ENCODE data around the gene SOX30.

The SOX30 gene

DNA sequence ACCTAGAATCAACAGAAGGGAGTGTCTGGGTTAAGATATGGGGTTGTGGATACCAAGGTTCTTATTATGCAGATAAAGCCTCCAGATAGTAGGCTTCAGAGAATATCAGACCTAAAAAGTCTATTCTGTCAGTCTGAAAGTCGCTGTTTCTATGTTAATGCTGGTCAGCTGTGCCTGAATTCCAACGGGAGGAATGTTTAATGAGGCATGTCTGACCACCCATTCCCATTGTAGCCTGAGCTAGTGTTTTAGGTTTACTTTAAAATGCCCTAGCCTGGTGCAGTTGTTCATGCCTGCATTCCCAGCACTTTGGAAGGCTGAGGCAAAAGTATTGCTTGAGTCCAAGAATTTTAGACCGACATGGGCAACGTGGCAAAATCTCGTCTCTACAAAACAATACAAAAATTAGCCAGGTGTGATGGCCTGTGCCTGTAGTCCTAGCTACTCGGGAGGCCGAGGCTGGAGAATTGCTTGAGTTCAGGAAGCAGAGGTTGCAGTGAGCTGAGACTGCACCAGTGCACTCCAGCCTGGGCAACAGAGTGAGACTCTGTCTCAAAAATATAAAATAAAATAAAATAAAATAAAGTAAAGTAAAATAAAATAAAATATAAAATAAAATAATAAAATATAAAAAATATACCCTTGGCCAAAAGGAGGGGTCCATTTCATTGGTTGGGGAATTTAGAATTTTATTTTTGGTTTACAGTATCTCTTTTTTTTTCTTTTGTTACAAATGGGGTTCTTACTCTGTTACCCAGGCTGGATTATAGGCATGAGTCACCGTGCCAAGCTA, 7.8 kb upstream of the SOX30 start:
- no peak for DNase-seq (ENCODE audit: low read depth)

- no peak for DNase-seq (ENCODE audit: low read depth)
Observed at GRCh38 chr5:157658893-157659292, 6.7 kb upstream of the SOX30 start.

GRCh38 chr5:157657516-157657915, 5.3 kb upstream of the SOX30 start:
- no peak for DNase-seq (ENCODE audit: low read depth)

DNA sequence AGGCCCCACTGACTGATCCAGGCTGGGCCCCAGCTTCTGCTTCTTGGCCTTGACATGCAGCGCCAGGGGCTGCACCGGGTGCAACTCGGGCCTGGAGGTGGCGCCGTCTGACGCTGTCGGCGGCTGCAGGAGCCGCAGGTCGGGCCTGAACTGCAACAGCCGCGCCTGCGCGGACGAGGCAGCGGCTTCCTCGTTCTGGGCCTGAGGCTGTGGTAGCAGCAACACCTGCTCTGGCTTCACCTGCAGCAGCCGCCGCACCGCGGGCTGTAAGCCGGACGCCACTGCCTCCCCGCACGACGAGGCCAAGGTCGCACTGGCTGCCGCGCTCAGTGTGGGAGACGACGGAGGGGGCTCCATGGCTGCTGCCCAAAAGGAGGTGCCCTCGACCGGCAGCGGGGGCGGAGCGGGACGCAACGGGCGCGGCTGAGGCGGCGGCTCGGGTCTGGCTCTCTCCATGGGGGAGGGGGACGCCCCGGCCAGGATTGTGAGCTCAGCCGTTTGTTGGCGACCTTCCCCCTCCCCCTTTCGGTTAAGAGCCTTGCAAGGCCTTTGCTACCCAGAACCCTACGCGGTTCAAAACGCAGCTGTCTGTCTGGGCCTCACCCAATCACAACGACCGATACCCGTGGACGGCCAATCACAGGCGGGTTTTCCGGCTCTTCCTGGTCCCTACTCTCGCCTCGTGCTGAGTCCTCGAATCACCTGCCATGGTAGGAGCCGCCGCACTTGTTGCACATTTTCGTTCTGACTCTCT, 438 bp downstream of the SOX30 start:
- DNase-seq (ENCODE audit: low read depth), result peak; percentile 64

- DNase-seq (ENCODE audit: low read depth), result no peak
Observed at GRCh38 chr5:157650991-157651611, 1.1 kb downstream of the SOX30 start.

DNA sequence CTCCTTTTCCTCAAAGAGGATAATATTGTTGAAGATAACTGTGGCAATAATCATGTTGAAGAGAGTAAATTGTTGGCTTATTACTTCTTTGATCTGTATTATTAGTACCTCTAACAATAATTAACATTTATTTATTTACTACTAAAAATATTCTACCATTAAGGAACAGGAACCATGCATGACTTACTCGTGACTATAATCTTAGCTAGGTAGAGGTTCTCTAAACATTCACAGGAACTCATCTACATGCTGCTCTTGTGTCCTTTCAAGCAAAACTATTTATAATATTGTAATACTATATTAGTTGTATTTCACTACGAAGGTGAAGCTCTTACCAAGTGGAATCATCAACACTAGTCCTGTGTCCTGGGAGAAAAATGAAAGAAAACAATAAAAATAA, 3.1 kb downstream of the SOX30 start:
- DNase-seq (ENCODE audit: low read depth), result no peak

DNA sequence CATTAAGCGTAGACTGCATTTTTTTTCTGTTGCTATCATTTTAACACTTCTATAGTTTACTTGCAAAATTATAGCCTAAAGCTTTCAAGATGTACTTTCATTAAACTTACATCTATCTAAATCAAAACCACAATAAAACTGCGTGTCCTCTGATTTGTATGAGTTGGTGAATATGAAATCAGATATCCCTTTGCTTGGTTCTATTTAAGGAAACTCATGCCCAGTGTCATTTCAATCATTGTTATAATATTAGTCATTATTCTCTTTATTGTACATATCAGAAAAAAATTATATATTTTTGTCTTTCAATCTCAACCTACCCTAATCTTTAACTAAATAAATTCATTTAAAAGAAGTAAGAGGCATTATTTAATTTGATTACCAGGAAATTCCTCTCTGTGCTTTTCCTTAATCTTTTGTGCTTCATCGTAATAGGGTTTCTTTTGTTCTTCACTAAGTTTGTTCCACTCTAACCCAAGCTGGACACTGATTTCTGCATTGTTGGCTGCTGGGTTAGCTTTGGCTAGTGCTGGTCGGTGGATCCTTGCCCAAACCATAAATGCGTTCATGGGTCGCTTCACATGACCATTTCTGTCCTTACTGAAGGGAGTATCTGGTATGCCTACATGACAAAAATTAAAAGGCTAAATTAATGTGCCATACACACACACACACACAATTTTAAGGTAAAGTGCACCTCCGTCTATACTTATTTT, 3.8 kb downstream of the SOX30 start:
- no peak for DNase-seq (ENCODE audit: low read depth)

DNA sequence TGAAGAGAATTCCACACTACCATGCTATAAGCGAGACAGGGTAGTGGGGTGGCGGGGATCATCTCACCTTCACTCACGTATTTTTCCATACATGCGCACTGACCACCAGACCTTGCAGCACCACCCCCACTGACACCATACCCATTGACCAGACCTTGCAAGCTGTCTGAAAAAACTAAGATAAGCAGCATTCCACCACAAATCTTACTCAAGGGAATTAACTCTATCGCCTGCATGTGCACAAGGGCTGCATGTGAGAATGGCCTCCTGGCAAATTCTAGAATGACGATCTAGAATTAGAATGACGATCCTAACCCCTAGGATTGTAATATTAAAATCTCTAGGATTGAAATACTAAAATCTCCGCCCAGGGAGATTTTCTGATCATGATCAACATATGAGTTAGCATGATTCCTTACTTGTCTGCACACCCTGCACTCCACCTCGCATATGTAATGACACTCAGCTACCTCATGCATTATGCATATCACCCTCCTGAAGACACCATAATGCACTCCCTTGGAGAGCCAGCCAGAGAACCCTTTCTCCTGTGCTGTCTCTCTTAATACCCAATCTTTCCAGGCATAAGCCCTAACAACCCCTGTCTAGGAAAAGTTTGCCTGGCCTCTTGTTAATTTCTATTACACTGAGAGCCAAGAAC, 11.7 kb downstream of the SOX30 start:
- DNase-seq (ENCODE audit: low read depth), result no peak

GRCh38 chr5:157630341-157630740, 21.9 kb downstream of the SOX30 start:
- DNase-seq (ENCODE audit: low read depth), result no peak

DNA sequence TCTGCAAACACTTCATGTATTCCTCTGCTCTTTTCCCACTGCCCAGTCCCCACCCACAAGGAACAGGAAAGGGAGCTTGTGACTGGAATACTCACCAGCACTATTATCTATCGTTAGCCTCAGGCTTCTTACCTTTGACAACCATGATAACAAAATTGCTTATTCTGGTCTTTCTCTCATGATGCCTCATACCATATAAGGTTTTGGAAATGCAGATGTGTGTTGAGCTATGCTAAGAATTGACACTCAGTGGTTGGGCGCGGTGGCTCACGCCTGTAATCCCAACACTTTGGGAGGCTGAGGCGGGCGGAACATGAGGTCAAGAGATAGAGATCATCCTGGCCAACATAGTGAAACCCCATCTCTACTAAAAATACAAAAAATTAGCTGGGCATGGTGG, 25.4 kb downstream of the SOX30 start:
- DNase-seq (ENCODE audit: low read depth), result no peak

GRCh38 chr5:157624144-157624543, 28.1 kb downstream of the SOX30 start:
- no peak for DNase-seq (ENCODE audit: low read depth)

DNA sequence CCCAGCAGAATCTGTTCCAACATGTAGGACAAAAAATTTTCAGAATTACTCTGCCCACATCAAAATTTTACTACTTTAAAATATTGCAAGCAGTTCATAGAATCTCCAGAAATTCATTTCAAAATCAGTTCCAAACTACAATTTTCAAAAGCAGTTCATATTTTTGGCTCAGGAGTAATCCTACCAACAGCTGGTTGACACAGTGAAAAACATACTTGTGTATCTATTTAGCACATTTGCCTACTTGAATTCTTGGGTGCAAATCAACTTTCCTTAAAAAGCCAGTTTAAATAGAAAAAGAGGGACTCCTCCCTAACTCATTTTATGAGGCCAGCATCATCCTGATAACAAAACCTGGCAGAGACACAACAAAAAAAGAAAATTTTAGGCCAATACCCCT, 31.5 kb downstream of the SOX30 start:
- no peak for DNase-seq (ENCODE audit: low read depth)

DNA sequence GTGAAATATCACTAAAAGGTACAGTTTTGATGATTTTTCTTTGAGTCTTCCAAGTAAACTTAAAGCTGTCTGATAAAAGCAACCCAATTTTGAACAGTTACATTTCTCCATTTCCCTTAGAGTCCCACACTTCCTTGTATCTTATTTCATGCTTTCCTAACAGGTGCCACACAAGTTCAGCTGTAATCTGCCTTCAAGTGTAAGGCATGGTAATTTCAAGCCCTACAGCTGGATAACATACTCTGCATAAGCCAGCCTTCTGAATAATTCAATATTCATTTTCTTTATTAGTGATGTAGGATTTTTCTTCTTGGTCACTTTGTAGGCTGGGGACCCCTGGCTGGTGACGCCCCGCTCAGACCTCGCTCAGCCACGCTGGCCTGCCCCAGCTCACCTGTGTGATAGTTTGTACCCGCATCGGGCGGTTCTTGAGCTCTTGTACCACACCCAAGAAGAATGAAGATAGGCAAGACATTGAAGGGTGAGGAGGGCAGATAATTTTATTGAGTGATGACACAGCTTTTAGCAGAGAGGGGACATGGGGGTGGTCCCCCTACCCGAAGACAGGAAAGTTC, 34.0 kb downstream of the SOX30 start:
- no peak for DNase-seq (ENCODE audit: low read depth)

DNA sequence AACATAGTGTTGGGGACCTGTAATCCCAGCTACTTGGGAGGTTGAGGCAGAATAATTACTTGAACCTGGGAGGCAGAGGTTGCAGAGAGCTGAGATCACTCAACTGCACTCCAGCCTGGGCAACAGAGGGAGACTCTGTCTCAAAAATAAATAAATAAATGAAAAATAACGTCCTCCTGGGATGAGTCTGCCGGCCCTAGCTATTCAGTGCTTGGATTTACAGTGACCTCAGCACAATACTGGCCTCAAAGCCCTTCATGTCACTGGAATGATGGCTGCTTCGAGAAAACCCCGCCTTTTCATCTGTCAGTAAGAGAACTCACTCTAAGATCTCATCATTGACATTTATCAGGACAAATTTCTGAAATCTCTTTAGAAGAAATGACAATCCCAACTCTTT, 35.5 kb downstream of the SOX30 start:
- DNase-seq (ENCODE audit: low read depth), result no peak

DNA sequence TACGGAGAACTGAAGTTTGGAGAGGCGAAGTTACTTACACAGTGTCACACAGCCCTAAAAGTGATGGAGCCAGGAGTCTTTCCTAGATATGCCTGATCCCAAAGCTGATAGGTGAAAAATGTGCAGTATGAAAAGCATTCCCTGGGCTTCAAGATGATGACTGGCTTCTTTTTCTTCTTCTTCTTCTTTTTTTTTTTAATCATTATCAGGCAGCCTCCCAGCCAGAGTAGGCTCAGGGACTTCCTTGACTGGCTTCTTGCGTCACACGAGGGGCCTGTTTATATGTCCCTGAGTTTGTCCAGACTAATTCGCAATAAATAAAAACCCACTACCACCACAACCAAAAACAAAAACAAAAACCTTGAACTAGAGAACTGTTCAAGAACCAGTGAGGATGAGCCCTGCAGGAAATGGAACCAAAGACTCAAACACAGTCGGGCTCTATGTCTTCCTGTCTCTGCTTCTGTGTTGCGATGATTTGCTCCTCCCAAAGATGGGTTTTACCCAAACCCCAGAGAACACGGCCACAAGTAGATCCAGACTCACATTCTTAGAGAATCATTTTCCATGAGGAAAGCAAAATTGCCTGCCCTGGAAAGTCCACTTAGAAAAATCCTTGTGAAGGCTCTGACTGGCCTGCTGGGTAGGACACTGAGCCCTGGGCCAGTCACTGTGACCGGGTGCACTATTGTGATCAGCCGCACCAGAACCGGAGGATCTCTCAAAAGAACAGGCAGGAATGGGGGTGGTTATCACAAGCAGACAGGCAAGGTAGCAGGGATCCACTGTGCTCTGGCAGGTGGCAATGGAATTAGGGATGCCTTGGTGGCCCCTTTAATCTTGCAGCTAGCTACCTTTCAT, 38.6 kb downstream of the SOX30 start:
- no peak for DNase-seq (ENCODE audit: low read depth)

GRCh38 chr5:157612581-157612980, 39.7 kb downstream of the SOX30 start:
- no peak for DNase-seq (ENCODE audit: low read depth)

DNA sequence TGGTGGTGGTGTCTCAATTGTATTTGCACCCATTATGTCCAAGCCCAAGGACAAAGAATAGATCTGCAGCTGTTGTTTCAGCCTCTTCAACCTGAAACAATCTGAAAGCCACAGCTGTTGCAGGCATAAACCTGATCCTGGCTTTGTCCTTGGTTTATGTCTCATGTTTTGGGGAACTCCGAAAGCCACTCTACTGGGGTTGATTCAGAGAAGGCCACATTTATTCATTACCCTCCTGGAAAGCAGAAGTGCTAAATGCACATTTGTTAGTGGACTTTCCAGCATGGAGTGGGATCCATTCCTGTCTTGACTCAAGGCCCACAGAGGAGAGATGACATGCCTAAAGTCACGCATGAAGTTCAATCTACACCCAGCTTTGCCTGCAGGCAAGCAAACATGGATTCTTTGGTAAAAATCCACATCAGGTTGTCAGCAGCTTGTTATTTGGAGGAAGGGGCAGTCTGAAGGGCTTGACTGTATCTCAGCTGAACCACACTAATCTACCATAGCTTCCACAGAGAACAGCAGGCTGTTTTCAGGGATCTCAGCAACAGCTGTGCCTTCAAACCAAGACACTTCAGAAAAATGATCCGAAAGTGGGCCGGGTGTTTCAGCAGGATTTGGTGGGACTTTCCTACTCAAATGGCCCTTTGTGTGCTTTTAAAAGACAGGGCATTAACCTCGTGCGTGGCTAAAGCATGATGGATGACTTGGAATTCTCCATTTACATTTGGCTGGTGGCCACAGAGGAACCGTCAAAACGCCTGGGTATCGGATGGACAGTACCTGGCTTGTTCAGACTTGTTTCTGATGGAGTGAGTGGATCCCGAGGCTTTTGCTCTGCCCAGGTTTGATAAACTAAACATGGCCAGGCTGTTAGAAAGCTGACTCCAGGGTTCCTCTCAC, 40.4 kb downstream of the SOX30 start:
- no peak for DNase-seq (ENCODE audit: low read depth)

GRCh38 chr5:157610990-157611389, 41.2 kb downstream of the SOX30 start:
- no peak for DNase-seq (ENCODE audit: low read depth)

DNA sequence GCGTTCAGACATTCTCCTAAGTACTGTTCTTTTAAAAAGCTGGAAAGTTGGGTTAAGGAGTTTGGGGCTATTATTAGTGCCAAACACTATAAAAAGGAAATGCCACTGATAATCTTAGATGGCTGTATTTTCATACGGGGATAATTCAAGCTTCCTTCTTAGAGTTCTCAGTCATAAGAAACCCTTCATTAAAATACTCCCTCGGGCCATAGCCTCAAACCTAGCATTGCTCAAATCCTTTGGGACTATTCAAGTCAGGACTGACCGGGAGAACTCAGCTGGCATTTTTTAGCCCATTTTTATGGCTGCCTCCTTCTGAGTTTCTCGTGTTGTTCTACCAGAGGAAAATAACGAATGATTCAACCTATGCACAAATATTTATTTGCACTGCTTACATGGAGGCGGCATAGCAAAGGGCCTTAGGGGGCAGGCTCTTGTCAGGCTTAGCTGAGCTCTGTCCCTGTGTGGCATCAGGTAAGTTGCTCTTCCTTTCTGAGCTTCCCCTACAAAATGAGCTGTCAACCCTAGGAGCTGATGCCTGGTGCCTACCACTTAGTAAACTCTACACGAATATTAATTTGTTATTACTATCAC, 43.2 kb downstream of the SOX30 start:
- no peak for DNase-seq (ENCODE audit: low read depth)

Measured in stimulated activated CD8-positive, alpha-beta memory T cell treated with anti-CD3 and anti-CD28 coated beads, Interleukin-12 subunit alpha, Interleukin-12 subunit beta, amount 100 ng/mL, for 4 hours (primary cell).